Prostate gland (tissue), 2 donors: Measurements from ENCODE around the gene ALPK3. TPM values are rescaled to one million over a fixed set of nuclear protein-coding genes. Genes with fewer than 3 reads are reported as not detected.

Experiments
- DNase-seq: peaks from one replicate; pipeline ENCODE4 v3.0.0-alpha.2; 2019; ENCODE audit warnings: low spot score
- H3K27ac ChIP-seq, 2 donors: fragments of 200-600 bp; sonication (generic); 2 replicates each; pipeline ENCODE4 v1.5.1; 2017 to 2019
- H3K27me3 ChIP-seq: fragments of 200-600 bp; sonication (generic); replicated peaks from 2 replicates; pipeline ENCODE4 v1.5.1; 2019; ENCODE audit not compliant: insufficient read depth
- H3K36me3 ChIP-seq, 2 donors: fragments of 200-600 bp; sonication (generic); 1 replicate in 1 of 2; 2 replicates in 1 of 2; pipeline versions ENCODE4 v1.5.1 to v1.8.1; 2017 to 2019
- H3K4me1 ChIP-seq: fragments of 200-600 bp; sonication (generic); replicated peaks from 2 replicates; pipeline ENCODE4 v1.5.1; 2019
- H3K4me3 ChIP-seq, 2 donors: fragments of 200-600 bp; sonication (generic); 2 replicates each; pipeline ENCODE4 v1.5.1; 2017 to 2019
- H3K9me3 ChIP-seq: fragments of 200-600 bp; sonication (generic); 2 replicates; pipeline ENCODE4 v1.5.1; 2017
- POLR2A ChIP-seq: fragments of 450-650 bp; IDR thresholded peaks from one replicate; pipeline ENCODE4 v1.6.1; 2016; ENCODE audit warnings: antibody characterized with exemption, mild to moderate bottlenecking
- POLR2AphosphoS5 ChIP-seq: sonication (generic); formaldehyde crosslinking; IDR thresholded peaks from one replicate; pipeline ENCODE4 v1.6.1; 2017; ENCODE audit warnings: antibody characterized with exemption
- WGBS: methylation state at CpG from one replicate; pipeline ENCODE4 v1.1.5; 2018; 5-methylcytosine and 5-hydroxymethylcytosine counted together
- intact Hi-C: fragments of 100-400 bp; cut with DNase I; formaldehyde crosslinking; loops from one replicate; pipeline ENCODE4 v1.14.2; 2022
- small RNA-seq, 2 donors: library from RNA; depleted of rRNA; stranded (forward); fragments of <200 nt; gene quantifications; one replicate each; pipeline ENCODE3, GENCODE V24; 2016
- total RNA-seq, 2 donors: library from RNA; depleted of rRNA; stranded (reverse); fragments of >200 nt; gene quantifications; one replicate each; pipeline ENCODE4 v1.1.0, GENCODE V29; 2016
- TF ChIP-seq, protein P1 (sequence below), 4 experiments: fragments of 200-600 bp in 2 of 4; fragments of 450-650 bp in 2 of 4; sonication (generic) in 2 of 4; IDR thresholded peaks; 1 replicate in 3 of 4; 2 replicates in 1 of 4; pipeline ENCODE4 v1.5.1; 2016 to 2019; ENCODE audit warnings: antibody characterized with exemption in 4 of 4, mild to moderate bottlenecking in 2 of 4, moderate library complexity in 2 of 4

The ALPK3 gene
- total RNA-seq, 2 donors from 2014 or later: 0.68 to 7.2 TPM

DNA sequence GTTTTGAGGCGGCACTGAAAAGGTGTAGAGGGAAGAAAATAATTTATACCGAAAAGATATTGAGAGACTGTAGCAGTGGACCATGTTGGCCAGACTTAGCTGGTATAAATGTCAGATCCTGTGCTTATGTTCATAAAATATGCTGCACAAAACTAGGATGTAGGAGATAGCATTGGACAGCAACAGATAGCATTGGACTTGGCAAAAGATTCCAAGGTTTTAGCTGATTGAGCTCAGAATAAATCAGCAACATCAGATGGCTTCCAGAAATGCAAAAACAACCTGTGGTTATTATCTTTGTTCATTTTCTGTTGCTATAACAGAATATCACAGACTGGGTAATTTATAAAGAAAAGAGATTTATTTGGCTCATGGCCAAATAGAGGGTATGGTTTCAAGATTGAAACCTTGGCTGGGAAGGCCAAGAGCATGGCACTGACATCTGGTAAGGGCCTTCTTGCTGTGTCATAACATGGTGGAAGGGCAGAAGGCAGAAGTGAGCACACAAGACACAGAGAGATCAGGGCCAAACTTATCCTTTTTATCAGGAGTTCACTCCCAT lies 102.0 kb downstream of the ALPK3 start:
- no peaks in the 10 kb centered on the region for H3K4me1 ChIP-seq
- 89% methylated on average over 2 of the region's 2 CpGs for WGBS
- H3K36me3 ChIP-seq: no peaks in the 10 kb centered on the region
- intact Hi-C loops: no loop called here
- H3K27me3 ChIP-seq: no peaks in the 10 kb centered on the region
- no peaks in the 10 kb centered on the region for H3K9me3 ChIP-seq
- no peak overlapping the region for H3K4me3 ChIP-seq
- no peak for DNase-seq
- TF ChIP-seq, protein P1, sequence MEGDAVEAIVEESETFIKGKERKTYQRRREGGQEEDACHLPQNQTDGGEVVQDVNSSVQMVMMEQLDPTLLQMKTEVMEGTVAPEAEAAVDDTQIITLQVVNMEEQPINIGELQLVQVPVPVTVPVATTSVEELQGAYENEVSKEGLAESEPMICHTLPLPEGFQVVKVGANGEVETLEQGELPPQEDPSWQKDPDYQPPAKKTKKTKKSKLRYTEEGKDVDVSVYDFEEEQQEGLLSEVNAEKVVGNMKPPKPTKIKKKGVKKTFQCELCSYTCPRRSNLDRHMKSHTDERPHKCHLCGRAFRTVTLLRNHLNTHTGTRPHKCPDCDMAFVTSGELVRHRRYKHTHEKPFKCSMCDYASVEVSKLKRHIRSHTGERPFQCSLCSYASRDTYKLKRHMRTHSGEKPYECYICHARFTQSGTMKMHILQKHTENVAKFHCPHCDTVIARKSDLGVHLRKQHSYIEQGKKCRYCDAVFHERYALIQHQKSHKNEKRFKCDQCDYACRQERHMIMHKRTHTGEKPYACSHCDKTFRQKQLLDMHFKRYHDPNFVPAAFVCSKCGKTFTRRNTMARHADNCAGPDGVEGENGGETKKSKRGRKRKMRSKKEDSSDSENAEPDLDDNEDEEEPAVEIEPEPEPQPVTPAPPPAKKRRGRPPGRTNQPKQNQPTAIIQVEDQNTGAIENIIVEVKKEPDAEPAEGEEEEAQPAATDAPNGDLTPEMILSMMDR (IDR thresholded peaks at IDR 0.05): no peak
- TF ChIP-seq POLR2AphosphoS5: no peak
- no peak for TF ChIP-seq POLR2A
- no peak overlapping the region for H3K27ac ChIP-seq

DNA sequence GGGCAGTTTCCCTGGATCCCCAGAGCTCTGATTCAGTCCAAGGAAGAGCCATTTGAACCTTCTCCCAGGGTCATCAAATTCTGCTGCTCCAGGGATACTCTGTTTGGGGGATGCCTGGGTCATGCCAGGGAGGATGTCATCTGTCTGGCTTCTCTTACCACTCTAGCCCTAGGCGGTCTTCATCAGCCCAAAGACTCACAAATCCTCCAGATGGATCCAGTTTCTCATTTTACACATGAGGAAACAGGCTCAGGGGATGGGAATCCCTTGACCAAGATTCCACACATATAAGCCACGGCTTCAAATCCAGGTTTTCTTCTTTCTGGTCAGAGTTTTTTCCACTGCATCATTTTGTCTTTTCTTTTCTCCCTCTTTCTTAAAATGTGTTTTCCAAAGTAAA lies 104.0 kb downstream of the ALPK3 start:
- no peak overlapping the region for H3K4me3 ChIP-seq
- no peaks in the 10 kb centered on the region for H3K27me3 ChIP-seq
- TF ChIP-seq, protein P1 (IDR thresholded peaks at IDR 0.05): no peak
- no peak for TF ChIP-seq POLR2AphosphoS5
- no peak for TF ChIP-seq POLR2A
- DNase-seq: no peak
- intact Hi-C loops: no loop called here
- H3K9me3 ChIP-seq: no peaks in the 10 kb centered on the region
- 87% methylated on average over 2 of the region's 2 CpGs for WGBS
- H3K4me1 ChIP-seq: no peaks in the 10 kb centered on the region
- no peaks in the 10 kb centered on the region for H3K36me3 ChIP-seq
- H3K27ac ChIP-seq: no peak overlapping the region

DNA sequence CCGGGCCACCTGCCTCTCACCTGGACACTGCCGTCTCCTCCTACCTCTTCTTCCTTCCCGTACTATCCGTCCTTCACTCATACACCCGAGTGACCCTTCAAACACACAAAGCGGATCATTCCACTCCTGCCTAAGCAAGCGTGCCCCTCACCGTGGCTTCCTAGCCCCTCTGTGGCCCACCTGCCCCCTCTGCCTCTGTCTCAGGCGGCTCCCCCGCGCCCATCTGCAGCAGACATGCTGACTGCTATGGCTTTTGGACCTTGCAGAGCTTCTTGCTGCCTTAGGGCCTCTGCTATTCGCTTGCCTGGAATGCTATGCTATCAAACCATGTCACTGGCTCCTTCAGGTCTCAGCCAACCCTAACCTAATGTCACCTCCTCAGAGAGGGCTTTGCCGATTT lies 105.4 kb downstream of the ALPK3 start:
- H3K4me1 ChIP-seq: no peaks in the 10 kb centered on the region
- H3K36me3 ChIP-seq: no peaks in the 10 kb centered on the region
- no peak for TF ChIP-seq POLR2A
- no peak for TF ChIP-seq POLR2AphosphoS5
- TF ChIP-seq, protein P1 (IDR thresholded peaks at IDR 0.05): no peak
- no peak overlapping the region for H3K27ac ChIP-seq
- H3K27me3 ChIP-seq: no peaks in the 10 kb centered on the region
- intact Hi-C loops: no loop called here
- DNase-seq: no peak
- H3K4me3 ChIP-seq: no peak overlapping the region
- no peaks in the 10 kb centered on the region for H3K9me3 ChIP-seq
- WGBS: 90% methylated on average over 13 of the region's 13 CpGs

Small RNAs within 50 kb of the gene (small RNA-seq; reads per million reads assigned to genes)
- gene RF00402: 0 reads per million in 2 donors

Other genes starting within 250 kb of the ALPK3 start
- gene ZSCAN2, start 216.3 kb upstream of the ALPK3 start, total RNA-seq: 10 to 100 TPM; 13.9 to 23.2 TPM
- 10 to 100 TPM; 20.7 to 43.9 TPM for gene WDR73, start 163.1 kb upstream of the ALPK3 start, total RNA-seq
- 10 to 100 TPM in 1 of 2 donors, 1 to 10 TPM in 1; 6.2 to 16.6 TPM for gene NMB, start 159.2 kb upstream of the ALPK3 start, total RNA-seq
- gene SEC11A, start 101.2 kb upstream of the ALPK3 start, total RNA-seq: 100 to 1,000 TPM in 1 of 2 donors, 10 to 100 TPM in 1; 91.2 to 115 TPM
- 10 to 100 TPM; 20.8 to 38.7 TPM for gene ZNF592, start 68.8 kb upstream of the ALPK3 start, total RNA-seq
- gene SLC28A1, start 67.3 kb downstream of the ALPK3 start, total RNA-seq: not detected
- gene PDE8A, start 164.5 kb downstream of the ALPK3 start, total RNA-seq: 10 to 100 TPM; 28.3 to 52.7 TPM